ENCODE data around the gene JUP.
A peak's percentile ranks its signal among the peaks of the same experiment; 100 is the strongest.
"Not testable (repeated sequence)": the region's sequence is repeated elsewhere in the genome, so short reads cannot be mapped to it uniquely, and the experiment has no call there.

The JUP gene

GRCh38 chr17:41786227-41787020 lies at the start of gene JUP:
TSS of gene JUP (minus strand) at chr17:41786711. CDS start at chr17:41771854, 14,857 bp downstream.
- DNase-seq (ENCODE audit: low spot score), result peak; percentile 99

- peak; percentile 97 for DNase-seq (ENCODE audit: low spot score)
These were observed 49.5 kb upstream of the JUP start, which contains the start of gene NT5C3B for GRCh38 chr17:41835800-41836549. TSS of gene NT5C3B (minus strand) at chr17:41836232. CDS start at chr17:41836193, 39 bp downstream.

GRCh38 chr17:41835214-41835799 lies 48.8 kb upstream of the JUP start:
- DNase-seq (ENCODE audit: low spot score), result peak; percentile 49

DNA sequence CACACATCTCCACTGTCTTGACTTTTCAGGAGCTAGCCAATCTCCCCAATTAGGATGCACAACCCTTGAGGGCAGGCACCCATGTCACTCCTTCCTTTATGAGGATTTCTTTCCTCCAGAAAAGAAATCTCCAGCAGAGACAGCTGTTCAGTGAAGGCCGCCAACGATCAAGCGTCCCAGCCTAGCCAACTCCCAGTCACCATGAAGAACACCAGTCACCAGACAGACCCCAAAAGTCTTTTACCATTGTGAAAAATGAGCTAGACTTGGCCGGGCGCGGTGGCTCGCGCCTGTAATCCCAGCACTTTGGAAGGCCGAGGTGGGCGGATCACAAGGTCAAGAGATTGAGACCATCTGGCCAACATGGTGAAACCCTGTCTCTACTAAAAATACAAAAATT lies 43.5 kb upstream of the JUP start:
- not testable (repeated sequence) for DNase-seq (ENCODE audit: low spot score)

GRCh38 chr17:41825175-41825845 lies 38.8 kb upstream of the JUP start:
- no peak for DNase-seq (ENCODE audit: low spot score)

GRCh38 chr17:41824086-41824485 lies 37.6 kb upstream of the JUP start:
- DNase-seq (ENCODE audit: low spot score), result peak; percentile 78

DNA sequence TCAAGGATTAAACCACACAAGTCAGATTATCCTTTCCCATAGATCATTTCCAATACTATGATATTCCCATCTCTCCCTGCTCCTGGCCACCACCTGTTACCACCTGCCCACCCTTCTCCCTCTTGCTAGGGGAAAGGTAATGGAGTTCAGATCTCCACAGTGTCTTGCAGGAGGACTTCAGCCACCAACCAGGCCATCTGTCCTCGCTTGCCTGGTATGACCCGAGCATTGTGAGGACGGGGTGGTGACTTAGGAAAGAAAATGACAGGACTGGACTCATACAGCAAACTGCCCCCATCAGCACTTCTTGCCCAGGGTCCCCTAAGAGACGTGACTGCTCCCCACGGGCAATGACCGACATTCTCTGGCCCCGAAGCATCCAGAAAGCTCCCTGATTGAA lies 37.1 kb upstream of the JUP start:
- DNase-seq (ENCODE audit: low spot score), result no peak

DNA sequence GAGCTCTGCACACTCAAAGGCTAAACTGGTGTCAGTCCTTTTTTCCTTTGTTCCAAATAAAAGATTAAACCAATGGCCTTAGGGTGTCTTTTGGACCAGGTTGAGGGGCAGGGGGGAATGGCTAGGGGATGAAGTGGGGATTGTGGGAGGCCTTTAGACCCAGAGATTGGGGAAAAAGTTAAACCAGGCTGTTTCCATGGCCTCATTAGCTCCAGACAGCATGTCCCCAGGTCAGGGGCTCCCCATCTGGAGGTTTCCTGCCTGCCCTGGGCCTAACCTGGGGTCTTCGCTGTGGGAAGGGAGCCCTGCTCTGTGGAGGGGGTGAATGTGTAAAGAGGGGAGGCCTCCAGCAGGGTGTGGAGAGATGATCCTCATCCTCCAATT lies 36.6 kb upstream of the JUP start:
- DNase-seq (ENCODE audit: low spot score), result no peak

DNA sequence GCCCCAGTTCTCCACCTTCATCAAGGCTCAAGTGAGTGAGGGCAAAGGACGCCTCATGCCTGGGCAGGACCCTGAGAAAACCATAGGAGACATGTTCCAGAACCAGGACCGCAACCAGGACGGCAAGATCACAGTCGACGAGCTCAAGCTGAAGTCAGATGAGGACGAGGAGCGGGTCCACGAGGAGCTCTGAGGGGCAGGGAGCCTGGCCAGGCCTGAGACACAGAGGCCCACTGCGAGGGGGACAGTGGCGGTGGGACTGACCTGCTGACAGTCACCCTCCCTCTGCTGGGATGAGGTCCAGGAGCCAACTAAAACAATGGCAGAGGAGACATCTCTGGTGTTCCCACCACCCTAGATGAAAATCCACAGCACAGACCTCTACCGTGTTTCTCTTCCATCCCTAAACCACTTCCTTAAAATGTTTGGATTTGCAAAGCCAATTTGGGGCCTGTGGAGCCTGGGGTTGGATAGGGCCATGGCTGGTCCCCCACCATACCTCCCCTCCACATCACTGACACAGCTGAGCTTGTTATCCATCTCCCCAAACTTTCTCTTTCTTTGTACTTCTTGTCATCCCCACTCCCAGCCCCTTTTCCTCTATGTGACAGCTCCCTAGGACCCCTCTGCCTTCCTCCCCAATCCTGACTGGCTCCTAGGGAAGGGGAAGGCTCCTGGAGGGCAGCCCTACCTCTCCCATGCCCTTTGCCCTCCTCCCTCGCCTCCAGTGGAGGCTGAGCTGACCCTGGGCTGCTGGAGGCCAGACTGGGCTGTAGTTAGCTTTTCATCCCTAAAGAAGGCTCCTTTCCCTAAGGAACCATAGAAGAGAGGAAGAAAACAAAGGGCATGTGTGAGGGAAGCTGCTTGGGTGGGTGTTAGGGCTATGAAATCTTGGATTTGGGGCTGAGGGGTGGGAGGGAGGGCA lies 36.0 kb upstream of the JUP start:
- no peak for DNase-seq (ENCODE audit: low spot score)

DNA sequence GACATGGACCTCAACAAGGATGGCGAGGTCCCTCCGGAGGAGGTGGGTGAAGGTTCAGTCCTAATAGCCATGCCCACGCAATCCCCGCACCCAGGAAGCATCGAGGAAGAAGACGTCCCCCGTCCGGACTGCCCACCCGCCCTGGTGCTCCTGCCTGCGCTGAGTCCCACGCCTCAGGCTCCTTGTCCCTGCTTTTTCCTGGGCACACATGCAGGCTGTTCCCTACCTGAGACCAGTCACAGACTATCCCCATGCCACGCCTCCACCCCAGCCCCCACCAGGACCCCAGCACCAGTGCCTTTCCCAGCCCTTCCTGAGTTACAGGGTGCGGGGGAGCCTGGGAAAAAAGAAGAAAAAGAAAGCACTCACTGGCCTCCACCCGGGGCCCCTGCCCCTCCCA lies 35.3 kb upstream of the JUP start:
- no peak for DNase-seq (ENCODE audit: low spot score)

- no peak for DNase-seq (ENCODE audit: low spot score)
These were observed 31.5 kb upstream of the JUP start for GRCh38 chr17:41818024-41818423.

GRCh38 chr17:41816637-41817320 lies 30.3 kb upstream of the JUP start:
- no peak for DNase-seq (ENCODE audit: low spot score)

DNA sequence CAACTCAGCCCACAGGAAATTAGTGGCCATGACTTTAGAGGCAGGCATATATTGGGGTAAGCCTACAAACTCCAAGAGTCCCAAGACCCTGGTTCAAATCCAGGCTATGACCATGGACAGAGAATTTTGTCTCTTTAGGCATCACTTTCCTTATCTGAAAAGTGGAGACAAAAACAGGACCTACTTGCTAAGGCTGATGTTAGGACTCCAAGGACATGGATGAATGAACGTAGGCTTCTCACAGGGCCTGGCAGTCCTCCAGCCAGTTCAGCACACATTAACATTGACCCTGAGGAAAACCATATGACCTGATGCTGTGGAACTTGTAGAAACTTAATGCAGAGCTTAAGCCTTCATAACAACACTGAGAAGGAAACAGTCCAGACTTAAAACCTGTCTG lies 27.7 kb upstream of the JUP start:
- DNase-seq (ENCODE audit: low spot score), result no peak

GRCh38 chr17:41813699-41814124 lies 27.2 kb upstream of the JUP start:
- DNase-seq (ENCODE audit: low spot score), result no peak

GRCh38 chr17:41813152-41813680 lies 26.7 kb upstream of the JUP start:
- no peak for DNase-seq (ENCODE audit: low spot score)

DNA sequence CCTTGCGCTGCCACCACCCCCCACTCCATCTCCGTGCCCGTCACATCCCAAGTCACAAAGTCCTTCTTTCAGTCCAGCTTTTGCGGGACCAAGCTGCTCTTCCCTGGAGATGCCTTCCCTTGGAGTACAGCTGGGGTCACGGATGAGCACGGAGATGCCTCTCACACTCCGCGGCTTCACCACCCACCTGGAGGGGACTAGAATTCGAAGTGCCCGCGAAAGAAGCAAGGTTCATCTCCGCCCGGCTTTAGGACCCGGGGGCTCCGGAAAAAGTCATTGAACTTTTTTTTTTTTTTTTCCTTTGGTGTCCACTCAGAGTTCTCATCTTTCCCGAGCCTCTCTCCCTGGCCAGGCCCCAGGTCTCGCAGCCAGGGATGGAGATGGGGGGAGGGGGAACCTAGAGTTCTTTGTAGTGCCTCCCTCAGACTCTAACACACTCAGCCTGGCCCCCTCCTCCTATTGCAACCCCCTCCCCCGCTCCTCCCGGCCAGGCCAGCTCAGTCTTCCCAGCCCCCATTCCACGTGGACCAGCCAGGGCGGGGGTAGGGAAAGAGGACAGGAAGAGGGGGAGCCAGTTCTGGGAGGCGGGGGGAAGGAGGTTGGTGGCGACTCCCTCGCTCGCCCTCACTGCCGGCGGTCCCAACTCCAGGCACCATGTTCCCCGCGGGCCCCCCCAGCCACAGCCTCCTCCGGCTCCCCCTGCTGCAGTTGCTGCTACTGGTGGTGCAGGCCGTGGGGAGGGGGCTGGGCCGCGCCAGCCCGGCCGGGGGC lies 26.1 kb upstream of the JUP start, which contains the start of gene FKBP10:
Gene FKBP10 (plus strand): TSS at position 624 of the 771 bp plus-strand sequence. CDS start 31 bp downstream, at position 655.
- peak; percentile 92 for DNase-seq (ENCODE audit: low spot score)

DNA sequence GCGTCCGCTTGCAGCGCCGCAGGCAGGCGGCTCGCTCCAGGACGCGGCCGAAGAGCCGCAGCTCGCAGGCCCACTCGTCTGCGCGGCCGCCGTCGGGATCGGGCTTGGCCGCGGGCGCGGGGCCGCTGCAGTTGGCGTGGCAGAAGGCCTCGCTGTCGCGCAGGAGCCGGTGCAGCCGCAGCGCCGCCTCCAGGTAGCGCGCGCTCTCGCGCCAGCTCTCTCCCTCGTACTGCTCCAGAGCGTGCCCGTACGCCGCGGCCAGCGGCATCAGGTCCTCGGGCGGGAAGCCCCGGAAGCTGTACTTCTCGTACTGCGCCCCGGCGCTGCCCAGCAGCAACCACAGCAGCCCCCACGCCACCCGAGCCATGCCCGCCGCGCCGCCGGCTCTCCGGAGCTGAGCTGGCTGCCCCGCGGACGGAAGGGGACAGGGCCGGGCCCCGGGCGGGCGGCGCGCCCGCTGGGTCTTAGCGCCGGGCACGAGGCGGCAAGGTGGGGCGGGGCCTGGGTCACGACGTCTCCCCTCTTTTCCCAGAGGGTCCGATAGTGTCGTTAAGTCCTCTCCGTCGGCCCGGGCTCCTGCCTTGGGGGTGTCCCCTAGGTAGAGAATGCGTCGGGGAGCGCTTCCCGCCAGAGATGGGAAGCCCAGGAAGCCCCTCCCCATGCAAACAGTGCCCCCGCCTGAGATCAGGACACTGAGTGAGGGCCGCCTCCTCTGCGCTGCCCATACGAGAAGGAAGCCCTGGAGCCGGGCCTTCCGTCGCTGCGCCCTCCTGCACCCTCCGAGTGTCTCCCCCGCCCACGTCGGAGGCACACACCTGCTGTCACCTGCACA lies 25.3 kb upstream of the JUP start, which contains the start of gene P3H4:
Gene P3H4 (minus strand): TSS at position 401 of the 832 bp plus-strand sequence. CDS start 34 bp downstream, at position 367.
- peak; percentile 91 for DNase-seq (ENCODE audit: low spot score)

Measured in AG20443 (cell line).